ENCODE measurements around the gene FOXJ2. TPM values are rescaled to one million over a fixed set of nuclear protein-coding genes. Genes with fewer than 3 reads are reported as not detected.
"Not testable (repeated sequence)": the region's sequence is repeated elsewhere in the genome, so short reads cannot be mapped to it uniquely, and the experiment has no call there.

FOXJ2 gene
- 6.7 and 13.8 TPM in 2 replicates for total RNA-seq (2014; rRNA removed; shearing (Covaris generic))

DNA sequence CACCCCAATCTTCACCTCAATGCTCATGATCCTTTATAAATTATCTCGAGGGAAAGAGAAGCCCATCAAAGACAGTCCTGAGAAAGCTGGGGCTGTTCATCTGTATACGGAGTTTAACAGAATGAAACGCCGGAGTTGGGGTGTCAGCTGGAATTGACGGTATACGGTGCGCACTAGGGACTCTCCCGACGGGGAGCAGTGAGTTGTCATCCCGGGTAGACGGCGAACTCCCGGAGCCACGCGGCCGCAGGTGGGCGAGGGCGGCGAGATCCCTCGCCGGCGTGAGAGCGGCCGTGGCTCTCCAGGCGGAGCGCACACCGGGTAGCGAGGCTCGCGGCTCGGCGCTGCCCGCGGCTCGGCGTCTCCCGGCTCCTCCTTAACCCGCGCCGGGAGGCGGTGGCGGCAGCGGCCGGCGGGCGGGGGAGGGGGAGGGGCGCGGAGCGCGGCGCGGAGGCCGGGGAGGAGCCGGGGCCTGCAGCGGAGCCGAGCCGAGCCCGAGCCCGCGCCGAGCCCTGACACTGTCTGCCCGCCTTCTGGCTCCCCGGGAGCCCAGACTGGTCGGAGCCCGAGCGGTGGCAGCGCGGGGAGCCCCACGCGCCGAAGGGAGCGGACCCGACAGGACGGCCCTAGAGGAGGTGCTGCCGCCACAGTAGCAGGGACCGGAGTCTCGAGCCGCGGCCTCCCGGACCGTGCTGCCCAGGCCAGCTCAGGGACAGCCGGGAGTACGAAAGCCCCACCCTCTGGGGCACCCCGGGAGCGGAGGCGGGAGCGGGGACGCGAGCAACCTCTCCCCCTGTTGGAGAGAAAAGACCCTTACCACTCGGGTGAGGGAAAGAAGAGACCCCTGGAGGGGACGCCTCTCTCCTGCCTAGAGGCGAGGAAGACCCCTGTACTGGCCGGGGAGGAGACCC, at the start of gene FOXJ2:
TSS of gene FOXJ2 (plus strand) at position 475 of the 911 bp plus-strand sequence. CDS start 7,117 bp downstream, outside the sequence.
- peak; percentile 63 for DNase-seq (ENCODE audit: low read depth)

GRCh38 chr12:7983019-7983418, 49.5 kb upstream of the FOXJ2 start:
- not testable (repeated sequence) for DNase-seq (ENCODE audit: low read depth)

- not testable (repeated sequence) for DNase-seq (ENCODE audit: low read depth)
These were observed 49.1 kb upstream of the FOXJ2 start for GRCh38 chr12:7983460-7983859.

DNA sequence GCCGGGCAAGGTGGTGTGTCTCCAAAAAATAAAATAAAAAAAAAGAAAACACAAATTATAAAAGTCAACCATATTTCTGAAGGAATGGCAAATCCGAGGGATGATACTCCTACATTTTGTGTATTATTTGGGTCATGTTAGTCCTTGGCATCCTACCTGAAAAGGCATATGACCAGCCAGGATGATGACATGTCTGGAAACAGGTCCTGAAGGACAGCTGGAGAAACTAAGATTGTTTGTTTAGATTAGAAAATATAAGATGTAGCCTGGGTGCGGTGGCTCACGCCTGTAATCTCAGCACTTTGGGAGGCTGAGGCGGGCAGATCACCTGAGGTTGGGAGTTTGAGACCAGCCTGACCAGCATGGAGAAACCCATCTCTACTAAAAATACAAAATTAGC, 47.6 kb upstream of the FOXJ2 start:
- no peak for DNase-seq (ENCODE audit: low read depth)

DNA sequence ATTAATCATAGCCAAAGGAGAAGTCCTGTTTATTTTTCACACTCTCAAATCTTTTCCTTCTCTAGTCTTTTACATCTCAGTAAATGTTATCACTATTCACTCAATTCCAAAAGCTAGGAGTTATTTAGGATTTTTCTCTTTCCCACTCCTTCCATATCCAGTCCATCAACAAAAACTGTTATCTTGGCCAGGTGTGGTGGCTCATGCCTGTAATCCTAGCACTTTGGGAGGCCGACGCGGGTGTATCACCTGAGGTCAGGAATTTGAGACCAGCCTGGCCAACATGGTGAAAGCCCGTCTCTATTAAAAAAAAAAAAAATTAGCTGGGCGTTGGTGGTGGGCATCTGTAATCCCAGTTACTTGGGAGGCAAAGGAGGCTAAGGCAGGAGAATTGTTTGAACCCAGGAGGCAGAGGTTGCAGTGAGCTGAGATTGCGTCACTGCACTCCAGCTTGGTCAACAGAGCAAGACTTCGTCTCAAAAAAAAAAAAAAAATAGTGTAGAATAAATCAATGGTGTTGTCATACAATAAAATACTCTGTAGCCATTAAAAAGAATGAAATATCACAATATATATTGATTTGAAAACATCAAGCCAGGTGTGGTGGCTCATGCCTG, 46.6 kb upstream of the FOXJ2 start:
- no peak for DNase-seq (ENCODE audit: low read depth)

DNA sequence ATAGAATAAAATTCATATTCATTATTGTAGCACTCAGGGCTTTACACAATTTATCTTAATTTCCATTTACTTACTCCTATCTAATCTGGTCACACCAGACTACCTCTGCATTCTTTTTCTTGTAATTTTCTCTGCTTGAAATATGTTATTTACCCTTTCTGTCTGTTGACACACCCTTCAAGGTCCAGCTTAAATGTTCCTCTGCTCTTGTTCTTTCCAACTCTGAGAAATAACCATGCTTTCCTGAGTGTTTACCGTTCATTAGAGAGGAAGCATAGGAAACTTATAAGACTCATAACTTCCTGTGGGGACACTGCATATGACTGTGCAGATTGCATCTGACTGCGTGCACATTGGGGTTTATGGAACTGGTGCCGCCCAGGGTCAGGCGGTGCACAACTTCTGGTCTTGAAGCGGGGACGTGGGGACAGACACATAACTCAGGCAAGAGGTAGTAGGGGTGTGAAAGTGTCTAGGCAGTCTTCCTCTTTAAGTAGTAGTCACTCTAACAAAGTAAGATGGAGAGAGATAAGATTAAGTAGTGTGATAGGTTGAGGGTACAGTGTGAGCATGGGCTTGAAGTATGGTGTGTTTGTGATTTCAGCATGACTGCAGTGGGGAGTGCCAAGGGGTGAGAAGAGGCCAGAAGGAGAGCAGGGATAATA, 42.6 kb upstream of the FOXJ2 start:
- DNase-seq (ENCODE audit: low read depth) = no peak

DNA sequence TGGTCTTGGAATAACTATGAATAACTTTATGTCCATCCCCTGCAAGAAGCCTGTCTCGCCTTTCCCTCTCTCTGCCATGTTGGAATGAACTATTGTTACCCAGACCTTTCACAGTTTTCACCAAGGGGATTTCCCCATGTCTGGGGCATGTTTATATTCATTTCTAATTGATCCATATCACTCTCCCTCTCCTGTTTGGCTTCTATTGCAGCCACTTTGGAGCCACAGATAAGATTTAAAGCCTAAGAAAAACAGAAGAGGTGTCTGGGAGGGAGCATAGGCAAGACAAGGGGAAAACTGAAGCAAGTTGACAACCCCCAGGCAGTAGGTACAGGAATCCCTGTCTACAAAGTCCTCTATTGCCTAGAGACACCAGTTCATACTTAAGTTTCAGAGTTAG, 41.0 kb upstream of the FOXJ2 start:
- no peak for DNase-seq (ENCODE audit: low read depth)

GRCh38 chr12:7994731-7995205, 37.7 kb upstream of the FOXJ2 start:
- peak; percentile 86 for DNase-seq (ENCODE audit: low read depth)

GRCh38 chr12:7995266-7995963, 37.1 kb upstream of the FOXJ2 start:
- DNase-seq (ENCODE audit: low read depth) = peak; percentile 83

- peak; percentile 34 for DNase-seq (ENCODE audit: low read depth)
These were observed 31.7 kb upstream of the FOXJ2 start for GRCh38 chr12:8000827-8001226.

GRCh38 chr12:8001496-8001895, 31.0 kb upstream of the FOXJ2 start:
- DNase-seq (ENCODE audit: low read depth) = not testable (repeated sequence)

DNA sequence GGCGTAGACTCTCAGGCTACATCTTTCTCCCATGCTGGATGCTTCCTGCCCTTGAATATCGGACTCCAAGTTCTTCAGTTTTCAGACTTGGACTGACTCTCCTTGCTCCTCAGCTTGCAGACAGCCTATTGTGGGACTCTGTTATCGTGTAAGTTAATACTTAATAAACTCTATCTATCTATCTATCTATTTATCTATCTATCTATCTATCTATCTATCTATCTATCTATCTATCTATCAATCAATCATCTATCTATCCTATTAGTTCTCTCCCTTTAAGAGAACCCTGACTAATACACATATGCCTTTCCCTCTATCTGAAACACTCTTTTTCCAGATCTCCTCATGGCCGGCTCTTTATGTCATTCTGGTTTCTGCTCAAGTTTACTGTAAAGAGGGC, 27.6 kb upstream of the FOXJ2 start:
- DNase-seq (ENCODE audit: low read depth) = not testable (repeated sequence)

DNA sequence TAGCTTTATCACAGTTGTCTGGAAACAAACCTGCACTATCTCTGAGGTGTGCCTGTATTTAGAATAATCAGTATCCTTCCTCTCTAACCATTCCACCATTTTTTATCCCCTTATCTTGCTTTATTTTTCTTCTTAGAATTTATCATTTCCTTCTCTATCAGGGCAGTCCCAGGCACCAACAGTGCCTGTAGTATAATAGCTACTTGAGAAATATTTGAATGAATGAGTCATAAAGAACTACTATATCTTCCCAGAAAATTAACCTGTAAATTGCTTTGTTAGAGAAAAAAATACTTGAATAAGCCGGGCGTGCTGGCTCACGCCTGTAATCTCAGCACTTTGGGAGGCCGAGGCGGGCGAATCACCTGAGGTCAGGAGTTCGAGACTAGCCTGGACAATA, 21.2 kb upstream of the FOXJ2 start:
- DNase-seq (ENCODE audit: low read depth) = no peak

GRCh38 chr12:8012651-8013309, 19.7 kb upstream of the FOXJ2 start:
- no peak for DNase-seq (ENCODE audit: low read depth)

DNA sequence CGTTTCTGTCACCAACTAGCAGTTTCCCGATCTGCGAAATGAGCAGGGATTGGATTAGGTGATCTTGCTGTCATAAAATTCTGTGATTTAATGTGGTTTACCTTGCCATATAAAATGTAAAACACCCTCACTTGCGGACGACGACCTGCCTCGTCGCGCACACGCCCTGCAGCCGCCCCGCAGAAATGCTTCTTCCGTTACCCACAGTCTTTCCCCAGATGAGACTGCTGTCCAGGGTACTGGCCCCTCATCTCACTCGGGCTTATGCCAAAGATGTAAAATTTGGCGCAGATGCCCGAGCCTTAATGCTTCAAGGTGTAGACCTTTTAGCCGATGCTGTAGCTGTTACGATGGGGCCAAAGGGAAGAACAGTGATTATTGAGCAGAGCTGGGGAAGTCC, 17.7 kb upstream of the FOXJ2 start:
- no peak for DNase-seq (ENCODE audit: low read depth)

DNA sequence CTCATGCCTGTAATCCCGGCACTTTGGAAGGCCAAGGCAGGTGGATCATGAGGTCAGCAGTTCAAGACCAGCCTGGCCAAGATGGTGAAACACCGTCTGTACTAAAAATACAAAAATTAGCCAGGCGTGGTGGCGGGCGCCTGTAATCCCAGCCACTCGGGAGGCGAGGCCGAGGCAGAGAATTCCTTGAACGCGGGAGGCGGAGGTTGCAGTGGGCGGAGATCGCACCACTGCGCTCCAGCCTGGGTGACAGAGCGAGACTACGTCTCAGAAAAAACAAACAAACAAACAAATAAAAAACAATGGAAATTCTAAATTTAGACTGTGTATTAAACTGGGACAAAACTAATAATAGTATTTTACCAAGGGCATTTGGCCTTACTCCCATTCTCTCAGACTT, 14.3 kb upstream of the FOXJ2 start:
- DNase-seq (ENCODE audit: low read depth) = not testable (repeated sequence)

- no peak for DNase-seq (ENCODE audit: low read depth)
These were observed 13.6 kb upstream of the FOXJ2 start for GRCh38 chr12:8018666-8019581.

DNA sequence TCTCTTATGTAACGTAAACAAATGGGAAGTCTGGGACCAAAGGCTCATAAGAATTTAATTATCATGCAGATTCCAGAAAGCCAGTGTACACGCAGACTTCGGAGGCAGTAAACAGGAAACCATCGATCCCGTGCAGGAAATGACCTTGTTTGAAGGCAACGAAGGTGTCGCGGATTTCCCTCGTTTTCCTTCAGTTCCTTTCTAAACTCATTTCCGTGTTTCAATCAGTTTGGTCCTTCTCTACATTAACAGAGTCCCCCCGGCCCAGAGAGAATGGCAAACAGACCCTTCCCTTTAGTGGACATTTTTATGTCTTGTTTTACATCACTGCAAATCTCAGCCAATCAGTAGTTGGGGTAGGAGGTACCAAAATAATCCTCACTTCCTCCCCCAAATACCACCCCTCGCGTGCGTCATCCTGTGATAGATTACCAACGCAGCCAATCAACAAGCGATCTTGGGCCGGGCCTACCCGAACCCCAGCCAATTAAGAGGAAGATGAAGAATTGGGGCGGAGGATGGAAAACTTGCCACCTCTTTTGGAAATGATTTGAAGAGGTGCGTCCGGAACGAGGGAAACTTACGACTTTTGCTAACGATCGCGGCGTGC, 6.1 kb upstream of the FOXJ2 start:
- DNase-seq (ENCODE audit: low read depth) = peak; percentile 98

- DNase-seq (ENCODE audit: low read depth) = no peak
These were observed 4.7 kb upstream of the FOXJ2 start for GRCh38 chr12:8027856-8028255.

DNA sequence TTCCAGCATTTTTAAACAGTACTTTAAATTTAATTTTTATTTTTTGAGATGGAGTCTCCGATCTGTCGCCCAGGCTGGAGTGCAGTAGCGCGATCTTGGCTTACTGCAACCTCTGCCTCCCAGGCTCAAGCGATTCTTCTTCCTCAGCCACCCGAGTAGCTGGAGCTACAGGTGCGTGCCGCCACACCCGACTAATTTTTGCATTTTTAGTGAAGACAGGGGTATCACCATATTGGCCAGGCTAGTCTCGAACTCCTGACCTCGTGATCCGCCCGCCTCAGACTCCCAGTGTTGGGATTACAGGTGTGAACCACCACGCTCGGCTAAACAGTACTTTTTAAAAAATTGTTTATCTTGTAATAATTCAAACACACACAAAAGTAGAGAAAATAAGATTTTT, 4.2 kb upstream of the FOXJ2 start:
- DNase-seq (ENCODE audit: low read depth) = no peak
